Measurements from ENCODE around the gene SPEN.

GRCh38 chr1:15843826-15844572 is 3.5 kb upstream of the SPEN start:
- TF ChIP-seq POLR2AphosphoS5 (IDR thresholded peaks at IDR 0.05; ENCODE audit: low read depth, low read length) (no peak), POLR2A (IDR thresholded peaks at IDR 0.05; ENCODE audit: low read depth, low read length) (no peak), TAF1 (IDR thresholded peaks at IDR 0.05; ENCODE audit: borderline replicate concordance, low read depth, low read length) (no peak)
